ENCODE results near the gene HOXC13.

- TF ChIP-seq CTCF (IDR thresholded peaks at IDR 0.05; ENCODE audit: poor library complexity) (no peak), EZH2 (IDR thresholded peaks at IDR 0.05; ENCODE audit: borderline replicate concordance) (no peak)
Observed at GRCh38 chr12:53890081-53890480, 48.5 kb upstream of the HOXC13 start.
